ENCODE results near the gene IFNLR1.
A peak's percentile ranks its signal among the peaks of the same experiment; 100 is the strongest.
"Not testable (repeated sequence)": the region's sequence is repeated elsewhere in the genome, so short reads cannot be mapped to it uniquely, and the experiment has no call there.

Gene IFNLR1

GRCh38 chr1:24186993-24187790 lies at the start of gene IFNLR1:
Gene IFNLR1 (minus strand): TSS chr1:24187289. CDS start chr1:24187248, 41 bp downstream.
- DNase-seq = peak; percentile 31 to 61

DNA sequence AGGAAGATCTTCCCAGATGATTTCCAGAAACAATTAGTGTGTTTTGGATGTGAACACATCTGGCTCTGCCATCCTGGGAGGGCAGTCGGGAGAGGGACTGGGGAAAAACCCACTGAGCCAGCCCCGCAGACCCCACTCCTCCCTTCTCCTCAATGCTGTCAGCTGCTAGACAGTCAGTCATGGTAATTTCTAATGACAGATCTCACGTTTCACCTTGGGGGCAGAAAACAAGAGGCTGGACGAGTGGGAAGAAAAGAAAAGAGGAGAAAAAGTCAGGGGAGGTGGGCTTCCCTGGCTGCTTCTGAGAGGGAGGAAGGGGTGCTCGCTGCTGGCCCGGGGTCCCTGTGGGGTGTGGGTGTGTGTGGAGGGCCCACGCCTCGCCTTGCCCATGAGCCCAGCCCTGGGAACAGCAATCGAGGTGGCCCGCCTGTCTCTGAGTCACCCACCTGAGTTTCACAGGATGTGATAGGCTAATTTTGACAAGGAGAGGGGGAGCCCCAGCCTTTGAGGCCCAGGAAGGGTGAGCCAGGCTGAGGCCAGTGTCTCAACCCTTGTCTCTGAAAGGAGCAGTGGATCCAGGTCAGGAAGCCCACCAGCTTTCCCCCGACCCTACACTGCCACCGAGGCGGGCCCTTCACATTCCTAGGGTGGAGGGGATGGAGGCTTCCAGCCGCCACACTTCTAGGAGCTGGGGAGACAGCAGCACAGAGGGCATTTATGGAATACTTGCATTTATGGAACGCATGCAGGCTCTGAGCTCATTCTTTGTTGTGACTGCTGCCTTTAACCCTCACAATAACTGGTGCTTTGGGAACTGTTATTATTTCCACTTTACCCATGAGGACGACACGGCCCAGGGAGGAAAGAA lies 49.1 kb upstream of the IFNLR1 start:
- DNase-seq = no peak

DNA sequence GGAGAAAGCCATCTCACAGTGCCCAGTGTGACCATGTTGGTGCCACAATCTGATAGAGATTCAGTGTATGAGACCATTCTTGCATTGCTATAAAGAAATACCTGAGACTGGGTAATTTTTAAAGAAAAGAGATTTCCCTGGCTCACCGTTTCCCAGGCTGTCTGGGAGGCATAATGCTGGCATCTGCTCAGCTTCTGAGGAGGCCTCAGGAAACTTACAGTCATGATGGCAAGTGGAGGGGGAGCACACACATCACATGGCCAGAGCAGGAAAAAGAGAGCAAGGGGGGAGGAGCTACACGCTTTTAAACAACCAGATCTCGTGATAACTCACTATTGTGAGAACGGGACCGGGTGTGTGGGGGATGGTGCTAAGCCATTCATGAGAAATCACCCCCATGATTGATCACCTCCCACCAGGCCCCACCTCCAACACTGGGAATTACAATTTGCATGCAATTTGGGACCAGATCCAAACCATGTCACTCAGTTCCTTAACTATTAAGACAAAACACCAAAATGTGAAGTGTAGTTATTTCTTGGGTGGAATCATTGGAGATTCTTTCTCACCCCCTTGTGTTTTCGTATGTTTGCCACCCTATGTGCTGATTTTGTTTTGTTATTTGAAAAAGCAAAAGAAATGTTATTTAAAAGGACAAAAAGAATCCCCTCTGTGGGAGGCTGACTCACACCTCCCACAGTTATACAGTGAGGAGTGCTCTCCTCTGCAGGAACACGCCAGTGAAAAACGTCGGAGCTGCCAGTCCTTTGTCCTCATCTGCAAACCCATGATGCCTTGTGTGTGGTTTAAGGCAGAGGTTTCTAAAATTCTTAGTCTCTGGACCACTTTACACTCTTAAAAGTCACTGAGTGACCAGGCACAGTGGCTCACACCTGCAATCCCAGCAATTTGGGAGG lies 46.9 kb upstream of the IFNLR1 start:
- DNase-seq = no peak

- DNase-seq = no peak
These were observed 44.6 kb upstream of the IFNLR1 start for GRCh38 chr1:24231701-24232100.

- DNase-seq = no peak
These were observed 41.2 kb upstream of the IFNLR1 start for GRCh38 chr1:24228311-24228710.

- no peak for DNase-seq
These were observed 39.7 kb upstream of the IFNLR1 start for GRCh38 chr1:24226749-24227148.

DNA sequence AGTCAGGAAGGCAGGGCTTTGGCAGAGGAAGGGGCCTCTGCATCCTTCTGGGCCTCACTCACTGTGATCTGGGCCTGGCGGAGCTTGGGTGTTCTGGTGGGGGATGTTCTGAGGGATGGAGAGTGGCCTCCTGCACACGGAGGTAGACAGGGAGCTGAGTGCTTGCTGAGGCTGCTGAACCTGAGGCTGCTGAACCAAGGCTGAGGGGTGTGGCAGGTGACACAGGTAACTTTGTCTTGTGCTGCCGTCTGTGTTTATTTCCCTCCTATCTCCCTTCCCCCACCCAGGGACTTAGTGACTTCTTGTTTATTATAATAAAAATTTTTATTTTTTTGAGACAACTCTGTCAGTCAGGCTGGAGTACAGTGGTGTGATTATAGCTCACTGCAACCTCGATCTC lies 37.7 kb upstream of the IFNLR1 start:
- DNase-seq = no peak

DNA sequence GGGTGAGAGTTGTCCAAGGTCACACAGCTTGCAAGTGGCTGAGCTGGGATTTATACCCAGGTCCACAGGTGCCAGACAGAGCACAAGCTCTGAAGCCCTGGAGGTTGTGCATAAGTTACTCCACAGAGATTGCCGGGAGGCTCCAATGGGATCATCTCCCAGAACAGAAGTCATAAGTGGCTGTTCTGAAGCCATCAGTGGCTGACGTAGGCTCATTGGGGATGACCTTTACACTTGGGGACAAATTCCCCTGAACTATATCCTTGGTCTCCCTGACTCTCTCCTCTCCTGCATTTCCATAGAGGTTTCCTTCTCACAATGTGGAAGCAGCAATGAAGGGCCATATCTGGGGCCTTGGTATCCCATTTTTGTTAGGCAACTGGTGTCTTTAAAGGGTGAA lies 37.0 kb upstream of the IFNLR1 start:
- DNase-seq = no peak

- no peak for DNase-seq
These were observed 35.7 kb upstream of the IFNLR1 start for GRCh38 chr1:24222793-24223192.

GRCh38 chr1:24222008-24222605 lies 35.0 kb upstream of the IFNLR1 start:
- DNase-seq = no peak

- no peak for DNase-seq
These were observed 34.2 kb upstream of the IFNLR1 start for GRCh38 chr1:24221246-24221645.

DNA sequence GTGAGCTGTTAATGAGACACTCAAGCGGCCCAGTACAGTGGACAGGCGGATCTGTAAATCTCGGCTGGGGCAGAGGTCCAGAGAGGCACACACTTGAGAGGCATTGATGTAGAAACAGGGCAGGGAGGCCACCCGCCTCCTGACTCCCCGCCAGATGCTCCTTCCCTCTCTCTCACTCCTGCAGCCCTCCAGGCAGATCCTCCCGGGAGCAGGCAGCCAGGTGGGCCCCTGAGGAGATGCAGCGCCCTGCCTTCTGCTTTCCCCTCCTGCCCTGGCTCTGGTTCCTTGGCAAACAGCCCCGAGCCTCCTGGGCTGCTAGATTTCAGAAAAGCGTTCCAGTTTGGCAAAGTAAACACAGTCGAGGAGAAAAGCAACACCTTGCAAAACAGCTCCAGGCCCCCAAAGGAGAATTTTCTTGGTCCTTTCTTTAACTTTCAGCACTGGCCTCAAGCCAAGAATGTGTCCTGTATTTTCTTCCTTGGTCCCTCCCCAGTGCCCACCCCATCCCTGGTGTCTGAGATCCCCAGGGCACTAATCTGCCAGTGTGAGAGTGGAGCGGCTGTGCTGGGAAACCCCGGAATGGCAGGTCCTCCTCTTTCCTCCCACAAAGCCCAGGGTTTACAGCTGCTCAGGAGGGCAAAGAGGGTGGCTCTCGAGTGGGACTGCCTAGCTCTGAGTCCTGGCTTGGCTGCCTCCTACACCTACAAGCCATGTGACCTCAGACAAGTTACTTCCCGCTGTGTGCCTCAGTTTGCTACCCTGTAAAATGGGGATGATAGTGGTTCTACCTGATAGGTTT lies 29.4 kb upstream of the IFNLR1 start:
- peak; percentile 31 to 32 for DNase-seq

DNA sequence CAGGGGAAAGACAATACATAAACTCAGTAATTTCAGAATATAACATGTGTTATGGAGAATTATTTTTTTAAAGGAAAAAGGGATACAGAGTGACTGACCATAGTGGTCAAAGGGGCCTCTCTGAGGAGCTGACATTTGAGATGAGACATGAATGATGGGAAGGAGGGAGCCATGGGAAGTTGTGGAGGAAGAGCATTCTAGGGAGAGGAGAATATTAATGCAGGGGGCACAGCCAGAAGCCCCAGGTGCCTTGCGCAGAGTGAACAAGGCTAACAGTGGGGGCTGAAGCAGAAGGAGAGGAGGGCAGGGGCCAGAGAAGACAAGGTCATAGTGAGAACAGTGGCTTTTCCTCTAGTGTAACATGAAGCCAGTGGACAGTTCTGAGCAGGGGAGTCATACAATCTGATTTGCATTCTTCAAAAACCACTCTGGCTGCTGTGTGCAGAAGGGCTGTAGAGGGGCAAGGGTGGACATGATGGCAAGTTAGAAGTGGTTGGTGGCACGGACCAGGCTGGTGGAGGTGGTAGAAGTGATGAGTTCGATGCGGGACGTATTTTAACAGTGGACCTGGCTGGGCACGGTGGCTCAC lies 28.2 kb upstream of the IFNLR1 start:
- DNase-seq = no peak

DNA sequence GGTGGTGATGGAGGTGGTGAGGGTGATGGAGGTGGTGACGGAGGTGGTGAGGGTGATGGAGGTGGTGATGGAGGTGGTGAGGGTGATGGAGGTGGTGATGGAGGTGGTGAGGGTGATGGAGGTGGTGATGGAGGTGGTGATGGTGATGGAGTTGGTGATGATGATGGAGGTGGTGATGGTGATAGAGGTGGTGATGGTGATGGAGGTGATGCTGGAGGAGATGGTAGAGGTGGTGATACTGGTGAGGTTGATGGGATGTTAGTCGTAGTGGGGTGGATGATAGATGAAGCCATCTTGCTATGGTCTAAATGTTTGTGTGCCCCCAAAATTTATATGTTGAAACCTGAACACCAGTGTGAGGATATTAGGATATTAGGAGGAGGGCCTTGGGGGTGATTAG lies 25.3 kb upstream of the IFNLR1 start:
- no peak for DNase-seq

DNA sequence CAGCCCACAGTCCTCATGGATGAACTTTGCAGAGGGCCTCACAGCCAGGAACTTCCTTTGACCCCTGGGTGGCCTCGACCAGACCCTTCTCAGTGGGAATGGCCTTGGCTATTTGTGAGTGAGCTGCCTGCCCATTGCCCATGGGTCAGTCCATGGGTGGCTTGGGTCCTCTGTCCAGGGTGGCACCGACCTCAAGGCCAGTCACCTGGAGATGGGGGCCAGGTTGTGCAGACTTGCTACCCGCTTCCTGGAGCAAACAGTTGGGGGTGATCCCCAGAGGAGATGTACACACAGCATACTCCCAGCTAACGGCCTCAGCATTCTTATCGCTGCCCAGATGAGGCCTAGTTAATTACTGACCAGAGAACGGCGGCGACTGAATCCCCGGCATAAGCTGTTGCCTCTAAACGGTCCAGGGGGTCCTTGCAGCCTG lies 23.1 kb upstream of the IFNLR1 start:
- DNase-seq = no peak

- no peak for DNase-seq
These were observed 22.0 kb upstream of the IFNLR1 start for GRCh38 chr1:24209097-24209496.

GRCh38 chr1:24207709-24208108 lies 20.6 kb upstream of the IFNLR1 start:
- DNase-seq = no peak

DNA sequence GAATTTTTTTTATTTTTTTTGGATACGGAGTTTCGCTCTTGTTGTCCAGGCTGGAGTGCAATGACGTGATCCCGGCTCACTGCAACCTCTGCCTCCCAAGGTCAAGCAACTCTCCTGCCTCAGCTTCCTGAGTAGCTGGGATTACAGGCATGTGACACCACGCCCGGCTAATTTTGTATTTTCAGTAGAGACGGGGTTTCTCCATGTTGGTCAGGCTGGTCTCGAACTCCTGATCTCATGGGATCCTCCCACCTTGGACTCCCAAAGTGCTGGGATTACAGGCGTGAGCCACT lies 20.3 kb upstream of the IFNLR1 start:
- not testable (repeated sequence) for DNase-seq

DNA sequence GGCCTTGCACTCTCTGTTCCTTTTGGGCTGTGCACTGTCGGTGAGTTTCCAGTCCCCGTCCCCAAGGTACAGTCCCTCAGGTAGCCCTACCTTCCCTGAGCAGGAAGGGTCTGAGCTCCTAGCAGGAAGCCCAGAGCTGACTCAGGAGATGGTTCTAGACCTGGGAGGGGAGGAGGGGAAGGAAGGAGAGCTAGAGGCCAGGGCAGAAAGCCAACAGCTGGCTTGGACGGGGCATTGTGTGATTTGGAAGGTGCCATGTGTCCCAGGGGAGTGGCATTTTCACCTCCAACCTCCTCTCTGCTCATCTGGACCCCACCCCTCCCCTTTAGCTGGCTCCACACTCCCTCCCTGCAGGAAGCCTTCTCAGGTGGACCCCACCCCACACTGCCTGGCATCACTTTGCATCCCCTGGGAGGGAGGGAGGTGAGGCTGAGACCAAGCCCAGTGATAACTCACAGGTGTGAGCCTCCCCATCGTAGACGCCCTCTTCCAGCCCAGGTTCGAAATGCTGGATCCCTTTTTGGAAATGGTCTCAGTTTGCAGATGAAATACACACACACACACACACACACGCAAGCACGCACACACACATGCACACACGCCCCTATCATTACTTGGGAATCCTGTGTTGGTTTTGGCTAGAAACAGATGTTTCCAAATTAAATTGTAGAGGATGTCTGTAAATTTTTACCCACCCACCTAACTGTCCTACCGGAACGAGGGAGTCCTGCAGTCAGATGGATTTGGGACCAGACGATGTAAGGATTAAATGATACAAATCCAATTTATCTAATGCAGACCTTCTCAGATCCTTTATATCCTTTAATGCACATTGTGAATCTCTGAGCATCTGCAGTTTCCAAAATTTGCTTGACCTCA lies 19.7 kb upstream of the IFNLR1 start:
- DNase-seq = no peak

DNA sequence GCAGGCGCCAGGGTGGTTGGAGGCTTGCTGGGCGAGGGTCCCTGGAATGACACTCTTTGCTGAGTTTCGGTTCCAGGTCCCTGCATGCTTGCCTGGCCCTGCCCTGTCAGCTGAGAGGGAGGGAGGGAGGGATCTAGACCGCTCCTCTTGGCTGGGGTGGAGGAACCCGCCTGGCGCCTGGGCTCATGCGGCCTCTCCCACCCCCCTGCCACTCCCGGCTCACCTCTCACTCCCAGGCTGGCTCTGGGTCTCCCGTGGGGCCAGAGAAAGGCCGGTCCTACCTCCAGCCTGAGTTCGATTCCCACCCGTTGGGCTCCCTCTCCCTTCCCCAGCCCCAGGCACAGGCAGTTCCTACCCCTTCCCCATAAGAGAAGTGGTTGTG lies 19.0 kb upstream of the IFNLR1 start:
- no peak for DNase-seq
